Pancreas (tissue), 10 donors: ENCODE results near the gene EIF4EBP2. TPM values are rescaled to one million over a fixed set of nuclear protein-coding genes. Genes with fewer than 3 reads are reported as not detected.

Experiments used
- ATAC-seq, 4 donors: fragments of 200-7000 bp; cut with Tn5 transposase; one replicate each; pipeline versions ENCODE4 v1.8.0 to v1.9.1; 2020; ENCODE audit warnings: mild to moderate bottlenecking in 4 of 4, moderate library complexity in 4 of 4
- DNase-seq, 6 donors: peaks; one replicate each; pipeline ENCODE4 v3.0.0-alpha.2; 2020
- FAIRE-seq: peaks from 2 replicates; lab custom pipeline; 2012; peaks lifted over from hg19 to GRCh38; lab: Jason Lieb, UNC
- H3K27ac ChIP-seq, 4 donors: fragments of 200-600 bp; sonication (generic); 1 replicate in 3 of 4; 2 replicates in 1 of 4; pipeline versions ENCODE4 v1.5.0 to v1.8.0; 2020
- H3K27me3 ChIP-seq, 4 donors: fragments of 200-600 bp; one replicate each; pipeline ENCODE4 v1.8.0; 2021
- H3K36me3 ChIP-seq, 3 donors: fragments of 200-600 bp; sonication (generic) in 1 of 3; one replicate each; pipeline versions ENCODE4 v1.5.0 to v1.8.0; 2020 to 2021
- H3K4me1 ChIP-seq, 3 donors: fragments of 200-600 bp; one replicate each; pipeline ENCODE4 v1.8.0; 2021
- H3K4me3 ChIP-seq, 4 donors: fragments of 200-600 bp; sonication (generic) in 2 of 4; one replicate each; pipeline versions ENCODE4 v1.5.0 to v1.8.0; 2020 to 2021
- H3K9me3 ChIP-seq, 4 donors: fragments of 200-600 bp; one replicate each; pipeline ENCODE4 v1.8.0; 2021
- WGBS, 2 donors: extraction: QIAGEN DNeasy Blood & Tissue Kit; methylation state at CpG; one replicate each; pipeline ENCODE4 v1.1.7; 2013; 5-methylcytosine and 5-hydroxymethylcytosine counted together
- intact Hi-C, 3 donors: fragments of 100-400 bp; cut with DNase I; formaldehyde crosslinking; loops; one replicate each; pipeline versions ENCODE4 v1.11.1 to v1.14.2; 2022
- polyA plus RNA-seq, 2 donors: library from polyadenylated mRNA; stranded (reverse); fragments of 200-250 nt; gene quantifications; one replicate each; pipeline ENCODE4 v1.2.3, GENCODE V29; 2013
- total RNA-seq, 6 donors: library from RNA; stranded (reverse); fragmentation: NEBNext Ultra II Directional in 4 of 6; extraction: Animal tissue kit (Norgen Biotek cat#: 25700) in 4 of 6; gene quantifications; one replicate each; pipeline versions ENCODE4 v1.2.1 to v1.2.4, GENCODE V29; 2021 to 2023
- TF ChIP-seq, protein P1 (sequence below), 4 donors: fragments of 200-600 bp; sonication (generic) in 3 of 4; IDR thresholded peaks; one replicate each; pipeline versions ENCODE4 v1.5.0 to v1.8.0; 2021; ENCODE audit warnings: antibody characterized with exemption in 4 of 4
- donor health status: healthy with polysubstance abuse.
- donor health status: DM: no; HTN: no; CAD: no; lungs with moderate emphysema.
- donor health status: DM: no; HTN: no; CAD: no.
- donor health status: control.
- donor health status: control.
- donor health status: Bipolar disorder and iron deficiency.
- donor health status: DM: yes; HTN: yes; CAD: no.
- donor health status: DM: no; HTN: no; CAD: no.
- donor health status: DM: no; HTN: no; CAD: no.
- donor health status: DM: yes; HTN: yes; CAD: no.

The EIF4EBP2 gene
- total and polyA plus RNA-seq, 8 donors, result 12.5 to 43.5 (median 30.7) TPM

DNA sequence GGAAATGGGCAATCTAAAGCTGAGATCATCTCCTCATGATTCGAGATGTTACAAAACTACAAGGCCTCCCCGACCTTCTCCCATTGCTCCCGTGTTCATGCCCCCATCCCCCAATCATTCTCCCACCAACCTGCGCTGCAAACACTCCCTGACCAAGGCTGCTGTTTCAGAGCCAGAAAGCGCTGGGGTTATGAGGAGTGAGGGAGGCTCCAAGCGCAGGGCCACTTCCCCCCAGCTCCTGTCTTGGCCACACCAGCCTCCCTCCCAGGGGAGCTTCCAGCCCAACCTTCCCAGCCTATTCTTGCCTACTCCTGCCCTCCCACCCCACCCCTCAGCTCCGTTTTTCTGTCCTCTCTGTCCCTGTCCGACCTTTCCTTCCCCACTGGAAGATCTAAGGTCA, 52.2 kb downstream of the EIF4EBP2 start:
- DNase-seq, result no peak
- no peak for FAIRE-seq
- H3K9me3 ChIP-seq, result no peaks in the 10 kb centered on the region
- no peaks in the 10 kb centered on the region for H3K36me3 ChIP-seq
- 67 to 69% methylated on average over 8 of the region's 8 CpGs for WGBS, 2 donors
- ATAC-seq, result no peak
- H3K27ac ChIP-seq, result no peak overlapping the region
- intact Hi-C loops, result loop anchor here in 1 of 3 donors (10.0 kb wide), 1 partner anchor 299 kb away; no protein-coding TSS in a partner anchor
- TF ChIP-seq, protein P1, sequence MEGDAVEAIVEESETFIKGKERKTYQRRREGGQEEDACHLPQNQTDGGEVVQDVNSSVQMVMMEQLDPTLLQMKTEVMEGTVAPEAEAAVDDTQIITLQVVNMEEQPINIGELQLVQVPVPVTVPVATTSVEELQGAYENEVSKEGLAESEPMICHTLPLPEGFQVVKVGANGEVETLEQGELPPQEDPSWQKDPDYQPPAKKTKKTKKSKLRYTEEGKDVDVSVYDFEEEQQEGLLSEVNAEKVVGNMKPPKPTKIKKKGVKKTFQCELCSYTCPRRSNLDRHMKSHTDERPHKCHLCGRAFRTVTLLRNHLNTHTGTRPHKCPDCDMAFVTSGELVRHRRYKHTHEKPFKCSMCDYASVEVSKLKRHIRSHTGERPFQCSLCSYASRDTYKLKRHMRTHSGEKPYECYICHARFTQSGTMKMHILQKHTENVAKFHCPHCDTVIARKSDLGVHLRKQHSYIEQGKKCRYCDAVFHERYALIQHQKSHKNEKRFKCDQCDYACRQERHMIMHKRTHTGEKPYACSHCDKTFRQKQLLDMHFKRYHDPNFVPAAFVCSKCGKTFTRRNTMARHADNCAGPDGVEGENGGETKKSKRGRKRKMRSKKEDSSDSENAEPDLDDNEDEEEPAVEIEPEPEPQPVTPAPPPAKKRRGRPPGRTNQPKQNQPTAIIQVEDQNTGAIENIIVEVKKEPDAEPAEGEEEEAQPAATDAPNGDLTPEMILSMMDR (IDR thresholded peaks at IDR 0.05), result no peak
- H3K27me3 ChIP-seq, result no peaks in the 10 kb centered on the region
- H3K4me1 ChIP-seq, result peaks cover 0 to 4% (median 3%) of the 10 kb centered on the region in 3 donors
- no peak overlapping the region for H3K4me3 ChIP-seq

DNA sequence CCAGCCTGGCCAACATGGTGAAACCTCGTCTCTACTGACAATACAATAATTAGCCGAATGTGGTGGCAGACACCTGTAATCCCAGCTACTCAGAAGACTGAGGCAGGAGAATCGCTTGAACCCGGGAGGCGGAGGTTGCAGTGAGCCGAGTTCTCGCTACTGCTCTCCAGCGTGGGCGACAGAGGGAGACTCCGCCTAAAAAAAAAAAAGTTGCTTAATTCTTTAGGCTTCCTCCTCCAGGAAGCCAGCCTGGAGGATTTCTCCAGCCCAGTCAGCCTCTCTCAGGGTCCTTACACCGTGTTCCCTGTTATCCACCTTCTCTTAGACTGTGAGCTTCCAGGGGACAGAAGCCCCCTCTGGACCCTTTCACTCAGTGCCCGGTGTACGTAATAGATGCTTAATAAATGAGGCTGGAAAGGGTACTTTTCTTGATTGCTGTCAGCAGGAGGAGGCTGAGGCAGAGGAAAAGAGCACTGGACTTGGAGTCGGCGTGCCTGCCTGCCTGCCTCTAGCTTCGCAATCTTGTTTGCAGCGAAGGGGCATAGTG, 53.9 kb downstream of the EIF4EBP2 start:
- FAIRE-seq (no peak), ATAC-seq (no peak), DNase-seq (no peak)
- H3K4me3 ChIP-seq, result peak overlapping the region in 3 of 4 donors; percentile 10 to 43 (median 33)
- intact Hi-C loops, result loop anchor here in 1 of 3 donors (10.0 kb wide), 1 partner anchor 297 kb away; no protein-coding TSS in a partner anchor
- no peaks in the 10 kb centered on the region for H3K27me3 ChIP-seq
- peak overlapping the region in 2 of 4 donors; percentile 22 to 30 for H3K27ac ChIP-seq
- TF ChIP-seq, protein P1 (IDR thresholded peaks at IDR 0.05), result no peak
- H3K36me3 ChIP-seq, result no peaks in the 10 kb centered on the region
- no peaks in the 10 kb centered on the region for H3K9me3 ChIP-seq
- peaks cover 0 to 4% (median 3%) of the 10 kb centered on the region in 3 donors for H3K4me1 ChIP-seq
- 50% methylated on average over 16 to 17 of the region's 17 CpGs for WGBS, 2 donors

DNA sequence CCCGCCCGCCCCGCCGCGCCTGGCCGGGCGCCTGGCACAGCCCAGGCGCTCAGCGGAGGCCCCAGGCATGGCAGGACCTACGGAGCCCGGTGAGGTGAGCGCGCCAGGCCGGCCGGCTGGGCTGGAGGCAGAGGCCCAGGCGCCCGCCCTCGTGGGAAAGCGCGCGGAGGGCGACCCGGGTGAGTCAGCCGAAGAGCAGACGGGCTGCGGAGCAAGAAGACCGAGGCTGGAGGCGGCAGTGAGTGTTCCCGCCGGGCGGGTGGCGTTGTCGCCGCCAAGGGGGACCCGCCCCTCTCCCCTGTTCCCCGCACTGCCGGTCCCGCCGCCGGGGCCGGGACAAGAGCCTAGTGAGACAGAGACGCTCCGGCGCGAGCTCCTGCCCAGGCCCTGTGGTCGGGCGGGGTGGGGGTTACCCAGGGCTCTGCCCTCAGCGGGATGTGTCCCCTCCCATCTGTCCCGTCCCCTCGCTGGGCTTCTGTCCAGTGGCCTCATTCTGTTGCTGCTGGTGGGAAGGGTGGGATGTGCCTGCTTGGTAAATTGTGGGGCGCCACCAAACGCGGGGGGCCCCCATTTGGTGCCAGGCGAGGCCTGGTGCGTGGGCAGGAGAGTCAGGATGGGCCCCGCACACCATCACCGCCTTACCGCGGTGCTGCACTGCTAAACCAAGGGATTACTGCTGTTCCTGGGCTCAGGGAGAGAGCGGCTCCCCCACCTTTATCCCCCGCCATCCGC, 54.5 kb downstream of the EIF4EBP2 start:
- 12% methylated on average over 53 to 62 of the region's 62 CpGs for WGBS, 2 donors
- peak overlapping the region in 3 of 4 donors; percentile 22 to 35 (median 30) for H3K27ac ChIP-seq
- intact Hi-C loops, result loop anchor here in 1 of 3 donors (10.0 kb wide), 1 partner anchor 296 kb away; no protein-coding TSS in a partner anchor
- ATAC-seq, result peak; percentile 80 to 88 (median 84)
- TF ChIP-seq, protein P1 (IDR thresholded peaks at IDR 0.05), result no peak
- no peaks in the 10 kb centered on the region for H3K36me3 ChIP-seq
- DNase-seq, result peak; percentile 63 to 89 (median 84)
- H3K27me3 ChIP-seq, result no peaks in the 10 kb centered on the region
- peaks cover 0 to 4% (median 3%) of the 10 kb centered on the region in 3 donors for H3K4me1 ChIP-seq
- H3K9me3 ChIP-seq, result no peaks in the 10 kb centered on the region
- H3K4me3 ChIP-seq, result peak overlapping the region in 3 of 4 donors; percentile 10 to 43 (median 33)
- no peak for FAIRE-seq

DNA sequence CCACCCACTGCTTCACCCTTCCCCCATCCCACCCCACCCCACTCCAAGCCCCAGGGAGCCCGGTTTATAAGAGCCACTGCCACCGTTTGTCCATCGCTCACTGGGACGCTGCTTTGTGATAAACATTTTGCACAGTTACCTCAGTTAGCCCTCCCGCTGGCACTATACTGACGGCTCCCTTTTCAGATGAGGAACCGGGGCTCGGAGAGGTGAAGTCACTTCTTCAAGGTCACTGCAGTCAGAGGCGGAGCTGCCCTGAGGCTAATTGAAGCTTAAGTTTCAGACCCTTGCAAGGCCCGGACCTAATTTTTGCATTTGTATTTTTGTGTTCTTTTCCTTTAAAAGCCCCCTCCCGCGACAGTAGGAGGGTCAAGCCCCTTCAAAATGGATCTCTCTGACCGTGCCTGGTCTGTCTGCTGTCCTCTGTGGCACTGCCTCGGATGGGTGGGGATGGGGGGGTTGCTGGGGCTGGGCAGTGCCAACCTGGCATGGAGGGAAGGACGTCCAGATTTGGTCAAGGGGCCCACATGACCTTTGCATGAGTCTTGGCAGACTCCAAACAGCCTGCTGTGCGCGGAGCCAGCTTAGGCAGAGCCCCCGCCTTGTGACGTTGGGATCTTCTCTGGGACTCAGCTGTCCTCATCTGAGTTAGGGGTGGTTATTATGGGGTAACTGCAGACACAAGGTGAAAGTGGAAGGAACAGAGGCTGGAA, 55.3 kb downstream of the EIF4EBP2 start:
- Histone ChIP-seq H3K9me3 (no peaks in the 10 kb centered on the region), H3K4me1 (peaks cover 0 to 4% (median 3%) of the 10 kb centered on the region in 3 donors), H3K27ac (no peak overlapping the region), H3K36me3 (no peaks in the 10 kb centered on the region), H3K27me3 (no peaks in the 10 kb centered on the region), H3K4me3 (peak overlapping the region in 2 of 4 donors; percentile 33 to 43)
- FAIRE-seq (no peak), ATAC-seq (no peak), DNase-seq (no peak)
- TF ChIP-seq, protein P1 (IDR thresholded peaks at IDR 0.05), result no peak
- intact Hi-C loops, result loop anchor here in 1 of 3 donors (10.0 kb wide), 1 partner anchor 296 kb away; no protein-coding TSS in a partner anchor
- 44 to 47% methylated on average over 19 of the region's 19 CpGs for WGBS, 2 donors
